T1000 (cell line): Measurements from ENCODE around the gene LRRC3C.
"Not testable (repeated sequence)": the region's sequence is repeated elsewhere in the genome, so short reads cannot be mapped to it uniquely, and the experiment has no call there.

ENCODE experiments used
- DNase-seq: peaks from one replicate; lab custom pipeline; 2025; ENCODE audit warnings: mixed read lengths; lab: John Stamatoyannopoulos, UW

The LRRC3C gene

GRCh38 chr17:39927101-39927928, at the start of gene LRRC3C, which contains the start of gene ORMDL3:
Gene LRRC3C (plus strand): TSS chr17:39927732. CDS start chr17:39941524, 13,792 bp downstream.
Gene ORMDL3 (minus strand): TSS chr17:39927601. CDS start chr17:39924203, 3,398 bp downstream.
- peak; percentile 91 for DNase-seq

GRCh38 chr17:39886102-39886501, 41.4 kb upstream of the LRRC3C start:
- DNase-seq: not testable (repeated sequence)

GRCh38 chr17:39887078-39887477, 40.5 kb upstream of the LRRC3C start:
- no peak for DNase-seq

- no peak for DNase-seq
Measured at GRCh38 chr17:39889200-39889599, 38.3 kb upstream of the LRRC3C start.

GRCh38 chr17:39894681-39895376, 32.7 kb upstream of the LRRC3C start:
- no peak for DNase-seq

GRCh38 chr17:39898088-39898487, 29.4 kb upstream of the LRRC3C start:
- no peak for DNase-seq

GRCh38 chr17:39899215-39899614, 28.3 kb upstream of the LRRC3C start:
- DNase-seq: no peak

- not testable (repeated sequence) for DNase-seq
Measured at GRCh38 chr17:39902027-39902426, 25.5 kb upstream of the LRRC3C start.

GRCh38 chr17:39903158-39903884, 24.2 kb upstream of the LRRC3C start:
- no peak for DNase-seq

GRCh38 chr17:39904990-39905288, 22.6 kb upstream of the LRRC3C start:
- no peak for DNase-seq

- DNase-seq: no peak
Measured at GRCh38 chr17:39908789-39909352, 18.7 kb upstream of the LRRC3C start.

- DNase-seq: no peak
Measured at GRCh38 chr17:39913989-39914388, 13.5 kb upstream of the LRRC3C start.

- no peak for DNase-seq
Measured at GRCh38 chr17:39915559-39915958, 12.0 kb upstream of the LRRC3C start.

GRCh38 chr17:39916918-39917317, 10.6 kb upstream of the LRRC3C start:
- DNase-seq: no peak

- no peak for DNase-seq
Measured at GRCh38 chr17:39919087-39919683, 8.3 kb upstream of the LRRC3C start.

GRCh38 chr17:39920218-39921210, 7.0 kb upstream of the LRRC3C start:
- no peak for DNase-seq

GRCh38 chr17:39921323-39921722, 6.2 kb upstream of the LRRC3C start:
- no peak for DNase-seq

GRCh38 chr17:39922006-39922405, 5.5 kb upstream of the LRRC3C start:
- no peak for DNase-seq

- DNase-seq: no peak
Measured at GRCh38 chr17:39923230-39923629, 4.3 kb upstream of the LRRC3C start.

- DNase-seq: peak; percentile 33
Measured at GRCh38 chr17:39923836-39924690, 3.5 kb upstream of the LRRC3C start.
